Measurements from ENCODE around the gene SSU72.
"Not testable (repeated sequence)": the region's sequence is repeated elsewhere in the genome, so short reads cannot be mapped to it uniquely, and the experiment has no call there.

SSU72 gene

DNA sequence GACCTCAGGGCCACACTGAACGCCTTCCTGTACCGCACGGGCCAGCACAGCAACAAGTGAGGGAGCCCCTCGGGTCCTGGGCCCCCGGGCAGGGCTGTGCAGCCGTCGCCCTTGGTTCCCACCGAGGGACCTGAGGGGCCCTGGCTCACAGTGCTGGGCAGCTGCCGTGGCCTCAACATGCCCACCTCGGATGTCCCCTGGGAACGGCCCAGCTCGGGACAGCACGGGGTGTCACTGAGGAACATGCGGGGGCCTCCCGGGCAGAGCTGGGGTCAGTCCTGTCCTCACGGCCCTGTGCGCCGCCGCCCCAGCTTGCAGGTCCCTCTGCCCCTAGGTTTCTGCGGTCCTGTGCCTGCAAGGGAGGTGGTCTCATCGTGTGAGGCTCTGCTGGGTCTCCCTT, 48.2 kb downstream of the SSU72 start:
- DNase-seq (ENCODE audit: low spot score), result not testable (repeated sequence)

- not testable (repeated sequence) for DNase-seq (ENCODE audit: low spot score)
These were observed 49.8 kb downstream of the SSU72 start for GRCh38 chr1:1524750-1525383.

DNA sequence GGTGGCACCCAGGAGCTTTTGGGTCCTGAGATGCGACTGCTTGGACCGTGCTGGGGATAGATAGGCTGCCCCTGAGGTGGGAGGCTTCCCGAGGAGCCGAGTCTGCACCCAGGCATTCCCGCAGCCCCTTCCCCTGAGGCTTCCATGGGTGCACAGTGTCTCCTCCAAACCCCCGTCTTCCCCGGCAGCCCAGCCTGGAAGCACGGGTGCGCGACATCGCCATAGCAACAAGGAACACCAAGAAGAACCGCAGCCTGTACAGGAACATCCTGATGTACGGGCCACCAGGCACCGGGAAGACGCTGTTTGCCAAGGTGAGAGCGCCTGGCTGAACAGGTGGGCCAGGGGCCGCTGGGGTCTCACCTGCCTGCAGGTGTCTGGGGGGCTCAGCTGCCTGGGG, 51.0 kb downstream of the SSU72 start:
- not testable (repeated sequence) for DNase-seq (ENCODE audit: low spot score)

- DNase-seq (ENCODE audit: low spot score), result not testable (repeated sequence)
These were observed 51.4 kb downstream of the SSU72 start for GRCh38 chr1:1523226-1523625.

GRCh38 chr1:1522536-1522935, 52.1 kb downstream of the SSU72 start:
- DNase-seq (ENCODE audit: low spot score), result not testable (repeated sequence)

GRCh38 chr1:1521331-1521730, 53.3 kb downstream of the SSU72 start:
- no peak for DNase-seq (ENCODE audit: low spot score)

DNA sequence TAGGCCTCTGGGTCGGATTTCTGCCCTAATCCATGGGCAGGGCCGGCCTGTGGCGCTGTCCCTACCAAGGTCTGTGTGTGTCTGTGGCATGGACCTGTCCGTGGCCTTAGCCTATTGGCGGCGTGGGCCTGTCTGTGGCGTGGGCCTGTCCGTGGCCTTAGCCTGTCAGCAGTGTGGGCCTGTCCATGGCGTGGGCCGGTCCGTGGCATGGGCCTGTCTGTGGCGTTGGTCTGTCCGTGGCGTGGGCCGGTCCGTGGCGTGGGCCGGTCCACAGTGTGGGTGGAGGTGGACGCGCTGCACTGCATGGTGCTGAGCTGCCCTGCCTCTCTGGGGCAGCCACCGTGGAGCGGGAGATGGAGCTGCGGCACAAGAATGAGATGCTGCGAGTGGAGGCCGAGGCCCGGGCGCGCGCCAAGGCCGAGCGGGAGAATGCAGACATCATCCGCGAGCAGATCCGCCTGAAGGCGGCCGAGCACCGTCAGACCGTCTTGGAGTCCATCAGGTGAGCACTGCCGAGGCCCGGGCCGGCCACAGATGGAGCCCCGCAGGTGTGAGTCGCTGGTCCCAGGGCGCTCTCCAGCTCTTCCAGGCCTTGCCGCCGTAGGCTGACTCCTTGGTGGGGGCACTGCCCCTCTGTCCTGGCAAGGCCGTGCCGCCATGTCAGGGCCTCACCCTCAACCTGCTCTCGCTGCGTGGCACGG, 54.7 kb downstream of the SSU72 start:
- DNase-seq (ENCODE audit: low spot score), result not testable (repeated sequence)

DNA sequence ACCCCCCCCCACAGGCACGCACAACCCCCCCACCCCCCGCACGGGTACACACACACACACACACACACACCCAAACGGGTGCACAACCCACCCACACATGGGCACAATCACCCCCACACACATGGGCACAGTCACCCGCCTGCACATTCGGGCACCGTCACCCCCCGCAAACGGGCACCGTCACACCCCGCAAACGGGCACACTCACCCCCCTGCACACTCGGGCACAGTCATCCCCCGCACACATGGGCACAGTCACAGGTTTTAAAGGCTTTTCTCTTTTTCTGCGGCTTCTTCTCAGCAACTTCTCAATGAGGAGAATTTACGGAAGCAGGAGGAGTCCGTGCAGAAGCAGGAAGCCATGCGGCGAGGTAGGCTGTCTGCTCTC, 56.0 kb downstream of the SSU72 start:
- DNase-seq (ENCODE audit: low spot score), result not testable (repeated sequence)

DNA sequence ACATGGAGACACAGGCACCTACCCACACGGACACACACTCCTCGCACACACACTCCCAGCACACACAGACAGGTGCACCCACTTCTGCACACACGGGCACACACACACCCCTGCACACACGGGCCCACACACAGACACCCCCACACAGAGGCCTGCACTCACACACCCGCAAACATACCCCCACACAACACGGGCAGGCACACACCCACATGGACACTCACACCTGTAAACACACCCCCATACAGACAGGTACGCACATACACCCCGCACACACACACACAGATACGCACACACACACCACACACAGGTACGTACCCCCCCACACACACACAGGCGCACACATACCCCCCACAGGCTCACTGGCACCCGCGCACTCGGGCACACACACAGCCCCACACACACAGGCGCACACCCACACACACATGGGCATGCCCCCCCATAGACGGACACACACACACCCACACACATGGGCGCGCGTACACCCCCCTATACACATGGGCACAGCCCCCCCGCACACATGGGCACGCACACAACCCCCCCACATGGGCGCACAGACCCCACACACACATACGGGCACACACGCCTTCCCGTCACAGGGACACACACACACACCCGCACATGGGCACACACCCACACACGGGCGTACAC, 56.6 kb downstream of the SSU72 start:
- no peak for DNase-seq (ENCODE audit: low spot score)

DNA sequence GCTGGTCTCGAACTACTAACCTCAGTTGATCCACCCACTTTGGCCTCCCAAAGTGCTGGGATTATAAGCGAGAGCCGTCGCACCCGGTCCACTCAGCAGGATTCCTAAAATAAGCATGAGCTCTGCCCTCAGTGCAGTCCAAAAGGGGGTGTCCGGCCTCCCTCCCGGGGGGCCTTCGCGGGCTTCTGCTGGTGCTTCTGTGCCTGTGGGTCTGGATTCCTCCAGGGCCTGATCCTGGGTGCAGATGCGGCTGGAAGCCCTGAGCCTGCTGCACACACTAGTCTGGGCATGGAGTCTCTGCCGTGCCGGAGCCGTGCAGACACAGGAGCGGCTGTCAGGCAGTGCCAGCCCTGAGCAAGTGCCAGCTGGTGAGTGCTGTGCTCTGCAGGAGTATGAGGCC, 57.7 kb downstream of the SSU72 start:
- not testable (repeated sequence) for DNase-seq (ENCODE audit: low spot score)

DNA sequence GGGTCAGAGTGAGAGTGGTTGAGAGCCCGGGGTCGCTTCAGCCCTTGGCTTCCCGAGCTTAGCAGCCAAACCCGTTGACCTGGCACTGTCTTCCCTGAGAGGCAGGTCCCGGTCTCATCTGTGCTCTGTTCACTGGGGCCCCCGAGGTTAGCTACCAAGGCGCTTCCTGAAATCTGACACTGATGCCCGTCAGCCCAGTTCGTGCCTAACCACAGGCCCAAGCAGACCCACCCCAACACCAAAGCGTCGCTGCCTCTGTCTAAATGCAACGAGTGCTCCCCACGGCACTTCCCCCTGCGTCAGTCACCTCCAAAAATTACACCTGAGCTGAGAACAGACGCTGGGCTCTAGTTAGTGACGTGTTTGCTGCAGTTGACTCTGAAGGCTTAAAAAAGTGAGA, 60.3 kb downstream of the SSU72 start:
- DNase-seq (ENCODE audit: low spot score), result not testable (repeated sequence)

DNA sequence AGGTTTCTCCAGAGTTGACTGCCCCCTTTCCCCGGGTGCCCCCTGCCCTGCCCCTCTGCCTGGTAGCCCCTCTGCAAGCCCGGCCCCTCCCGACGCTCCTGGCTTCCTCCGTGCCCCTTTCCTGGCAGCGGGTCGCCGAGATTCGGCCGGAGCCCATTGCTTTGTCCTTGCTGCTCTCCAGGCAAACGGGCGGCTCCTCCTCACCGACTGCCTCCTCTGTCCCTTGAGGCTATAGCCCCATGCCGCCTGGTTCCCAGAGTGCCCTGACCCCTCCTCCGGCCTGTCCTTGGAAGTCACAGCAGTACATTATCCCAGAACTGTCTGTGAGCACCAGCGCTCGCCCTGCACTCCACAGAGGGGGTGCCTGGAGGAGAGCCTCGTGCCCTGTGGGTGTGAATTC, 61.0 kb downstream of the SSU72 start:
- not testable (repeated sequence) for DNase-seq (ENCODE audit: low spot score)

DNA sequence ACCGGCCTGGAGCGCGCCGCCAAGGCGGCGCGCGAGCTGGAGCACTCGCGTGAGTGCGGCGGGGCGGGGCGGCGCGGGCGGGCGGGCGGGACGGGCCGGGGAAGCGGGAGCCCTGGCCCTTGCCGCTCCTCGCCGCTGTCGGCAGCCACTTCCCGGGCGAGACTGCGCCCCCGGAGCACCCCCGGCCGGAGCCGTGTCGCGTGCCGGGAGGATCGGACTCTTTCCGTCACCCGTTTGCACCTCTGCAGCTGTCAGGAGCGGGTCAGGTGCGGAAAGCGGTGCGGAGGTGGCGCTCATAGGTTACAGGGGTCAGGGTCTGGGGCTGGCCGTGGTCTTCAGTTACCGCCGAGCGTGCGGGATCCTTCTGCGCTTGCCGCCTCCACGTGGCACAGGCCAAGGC, 62.2 kb downstream of the SSU72 start:
- not testable (repeated sequence) for DNase-seq (ENCODE audit: low spot score)

- DNase-seq (ENCODE audit: low spot score), result peak; percentile 96
These were observed 63.0 kb downstream of the SSU72 start, which contains the start of gene ATAD3A for GRCh38 chr1:1511533-1512285. Gene ATAD3A, plus strand, starts transcription at chr1:1512162. Its CDS starts 107 bp downstream, at chr1:1512269.

- peak; percentile 48 for DNase-seq (ENCODE audit: low spot score)
These were observed 63.6 kb downstream of the SSU72 start for GRCh38 chr1:1510912-1511532.

GRCh38 chr1:1509465-1509850, 65.2 kb downstream of the SSU72 start:
- not testable (repeated sequence) for DNase-seq (ENCODE audit: low spot score)

GRCh38 chr1:1508775-1509464, 65.7 kb downstream of the SSU72 start:
- not testable (repeated sequence) for DNase-seq (ENCODE audit: low spot score)

GRCh38 chr1:1507305-1507704, 67.4 kb downstream of the SSU72 start:
- DNase-seq (ENCODE audit: low spot score), result no peak

DNA sequence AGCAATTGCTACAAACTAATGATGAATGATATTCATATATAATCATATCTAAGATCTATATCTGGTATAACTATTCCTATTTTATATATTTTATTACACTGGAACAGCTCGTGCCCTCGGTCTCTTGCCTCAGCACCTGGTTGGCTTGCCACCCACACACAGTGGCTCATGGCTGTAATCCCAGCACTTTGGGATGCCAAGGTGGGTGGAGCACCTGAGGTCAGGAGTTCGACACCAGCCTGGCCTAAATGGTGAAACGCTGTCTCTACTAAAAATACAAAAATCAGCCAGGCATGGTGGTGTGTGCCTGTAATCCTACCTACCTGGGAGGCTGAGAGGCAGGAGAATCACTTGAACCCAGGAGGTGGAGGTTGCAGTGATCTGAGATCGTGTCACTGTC, 68.9 kb downstream of the SSU72 start:
- DNase-seq (ENCODE audit: low spot score), result not testable (repeated sequence)

GRCh38 chr1:1505366-1505798, 69.3 kb downstream of the SSU72 start:
- peak; percentile 57 for DNase-seq (ENCODE audit: low spot score)

DNA sequence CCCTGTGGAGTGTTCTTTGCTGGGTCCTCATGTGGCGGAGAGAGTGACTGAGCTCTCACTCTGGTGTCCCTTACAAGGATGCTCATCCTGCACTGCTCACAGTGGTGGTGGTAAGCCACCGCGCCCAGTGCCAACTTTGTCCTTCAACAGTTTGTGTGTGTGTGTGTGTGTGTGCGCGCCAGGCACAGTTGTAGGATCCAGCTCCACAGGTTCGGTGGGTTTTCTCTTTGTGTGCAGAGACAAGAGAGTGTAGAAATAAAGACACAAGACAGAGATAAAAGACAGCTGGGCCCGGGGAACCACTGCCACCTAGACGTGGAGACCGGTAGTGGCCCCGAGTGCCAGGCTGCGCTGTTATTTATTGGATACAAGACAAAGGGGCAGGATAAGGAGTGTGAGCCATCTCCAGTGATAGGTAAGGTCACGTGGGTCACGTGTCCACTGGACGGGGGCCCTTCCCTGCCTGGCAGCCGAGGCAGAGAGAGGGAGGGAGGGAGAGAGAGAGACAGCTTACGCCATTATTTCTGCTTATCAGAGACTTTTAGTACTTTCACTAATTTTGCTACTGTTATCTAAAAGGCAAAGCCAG, 69.8 kb downstream of the SSU72 start:
- peak; percentile 62 for DNase-seq (ENCODE audit: low spot score)
